SKM-1 (cell line): ENCODE measurements around the gene AP1G1.
"Not testable (repeated sequence)": the region's sequence is repeated elsewhere in the genome, so short reads cannot be mapped to it uniquely, and the experiment has no call there.

Experiments used
- DNase-seq: peaks from one replicate; lab custom pipeline; 2025; ENCODE audit not compliant: unreplicated experiment; lab: John Stamatoyannopoulos, UW

AP1G1 gene

DNA sequence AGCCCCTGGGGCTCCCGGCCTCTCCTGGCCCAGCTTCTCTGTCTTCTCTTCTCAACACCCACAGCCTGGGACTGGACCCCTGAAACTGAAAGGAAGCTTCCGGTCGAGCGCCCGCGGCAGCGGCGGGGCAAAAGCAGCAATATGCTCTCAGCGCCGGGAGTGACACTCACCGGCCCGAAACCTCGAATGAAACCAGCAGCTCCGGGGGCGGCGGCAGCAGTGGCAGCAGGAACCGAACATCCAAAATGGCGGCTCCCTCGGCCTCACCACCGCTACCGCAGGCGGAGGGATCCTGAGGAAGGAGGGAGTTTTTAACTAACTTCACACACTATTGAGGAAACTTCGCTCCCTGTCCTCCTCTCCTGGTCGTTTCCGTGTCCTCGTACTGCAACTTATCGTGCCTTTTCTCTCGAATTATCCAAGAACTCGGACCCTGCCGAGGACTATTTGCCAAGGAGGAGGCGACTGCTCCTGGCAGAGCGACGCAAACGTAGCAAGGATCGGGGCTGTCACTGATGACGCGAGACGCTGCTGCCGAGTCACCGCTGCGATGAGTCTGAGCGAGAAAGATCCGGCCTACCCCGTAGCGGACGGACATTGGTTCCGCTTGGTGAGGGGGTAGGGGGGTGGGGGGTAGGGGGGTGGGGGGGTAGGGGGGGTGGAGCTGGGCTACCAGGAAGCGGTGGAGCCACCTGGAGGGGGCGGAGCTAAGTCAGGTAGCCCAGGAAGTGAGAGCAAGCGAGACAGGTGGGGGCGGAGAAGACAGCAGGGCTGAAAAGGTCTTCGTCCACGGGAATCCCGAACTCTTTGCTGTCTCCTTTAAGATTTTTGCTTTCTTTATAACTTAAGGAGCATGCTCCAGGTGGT lies at the start of gene AP1G1:
Gene AP1G1 (minus strand): TSS at position 242 of the 867 bp plus-strand sequence. CDS start 19,355 bp downstream, outside the sequence.
- DNase-seq: peak; percentile 92

DNA sequence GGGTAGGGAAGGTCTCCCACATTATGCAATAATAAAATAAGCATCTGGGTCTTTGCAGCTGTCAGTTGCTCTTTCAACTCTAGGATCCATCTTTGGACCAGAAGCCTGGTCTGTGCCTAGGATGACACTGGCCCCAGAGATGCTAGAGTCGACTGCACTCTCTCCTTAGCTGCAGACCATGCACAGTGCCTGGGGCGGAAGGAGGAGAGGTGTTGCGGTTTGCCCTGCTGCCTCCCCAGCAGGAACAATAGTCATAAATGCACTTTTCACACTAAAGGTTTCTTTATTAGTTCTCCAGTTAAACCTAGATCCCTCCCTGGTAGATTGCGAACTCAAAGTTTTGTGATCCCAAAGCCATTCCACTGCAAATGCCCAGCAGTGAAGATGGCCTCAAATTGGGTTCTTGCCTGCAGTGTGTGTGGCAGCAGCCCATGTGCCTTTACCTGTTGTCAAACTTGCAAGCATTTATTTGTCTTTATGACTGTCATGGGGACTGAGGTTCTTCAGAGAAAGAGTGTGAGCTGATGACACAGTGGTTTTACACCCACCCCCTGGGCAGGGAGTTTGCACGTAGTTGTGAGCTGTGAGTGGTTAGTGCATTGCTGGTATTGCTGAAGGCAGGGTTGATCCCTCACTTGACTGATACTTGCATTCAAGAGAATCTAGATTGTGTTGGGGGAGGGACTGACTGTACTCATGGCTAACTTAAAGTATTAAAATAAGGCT lies 47.5 kb upstream of the AP1G1 start:
- no peak for DNase-seq

DNA sequence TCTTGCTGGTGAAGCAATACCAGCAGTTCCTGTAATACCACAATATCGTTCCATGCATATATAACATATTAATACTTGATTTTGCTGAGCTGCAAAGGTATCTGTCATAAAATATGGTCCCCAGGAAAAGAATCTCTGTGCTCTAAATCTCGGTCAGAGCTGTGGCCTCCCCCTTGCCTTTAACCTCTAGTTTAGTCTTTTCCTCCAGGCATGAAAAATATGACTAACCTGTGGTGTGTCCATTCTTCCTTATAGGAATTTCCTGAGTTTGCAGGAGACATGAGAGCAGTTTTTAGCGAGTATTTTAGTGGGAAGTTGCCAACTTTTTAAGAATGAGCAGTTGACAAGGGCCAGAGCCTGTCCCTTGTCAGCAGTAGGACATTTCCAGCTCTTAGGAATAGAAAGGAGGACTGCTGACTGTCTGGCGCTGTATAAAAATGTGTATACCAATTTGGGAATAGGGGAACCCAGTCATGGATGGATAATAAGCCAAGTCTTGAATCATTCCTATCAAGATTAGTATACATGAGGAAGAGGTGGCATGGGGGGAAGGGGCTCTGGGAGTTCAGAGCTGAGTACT lies 45.8 kb upstream of the AP1G1 start:
- no peak for DNase-seq

DNA sequence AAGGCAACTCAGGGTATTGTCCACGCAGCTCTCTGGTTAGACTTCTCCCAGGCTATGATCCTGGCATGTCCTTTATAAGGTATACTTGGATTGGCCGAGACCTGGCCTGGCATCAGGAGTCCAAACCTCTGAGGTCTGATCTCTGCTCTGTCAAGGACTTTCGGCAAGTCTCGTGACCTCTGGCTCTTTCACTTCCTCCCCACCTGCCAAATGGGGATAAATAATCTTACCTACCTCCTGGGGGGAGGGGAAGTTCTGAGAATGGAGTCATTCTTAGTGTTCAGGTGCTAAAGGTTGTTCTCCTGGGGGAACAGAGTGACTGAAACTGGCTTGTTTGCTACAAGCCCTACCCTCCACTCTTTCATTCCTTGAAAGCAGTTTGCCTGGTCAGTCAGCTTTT lies 44.8 kb upstream of the AP1G1 start:
- no peak for DNase-seq

- no peak for DNase-seq
Measured at GRCh38 chr16:71852561-71852960, 43.9 kb upstream of the AP1G1 start.

DNA sequence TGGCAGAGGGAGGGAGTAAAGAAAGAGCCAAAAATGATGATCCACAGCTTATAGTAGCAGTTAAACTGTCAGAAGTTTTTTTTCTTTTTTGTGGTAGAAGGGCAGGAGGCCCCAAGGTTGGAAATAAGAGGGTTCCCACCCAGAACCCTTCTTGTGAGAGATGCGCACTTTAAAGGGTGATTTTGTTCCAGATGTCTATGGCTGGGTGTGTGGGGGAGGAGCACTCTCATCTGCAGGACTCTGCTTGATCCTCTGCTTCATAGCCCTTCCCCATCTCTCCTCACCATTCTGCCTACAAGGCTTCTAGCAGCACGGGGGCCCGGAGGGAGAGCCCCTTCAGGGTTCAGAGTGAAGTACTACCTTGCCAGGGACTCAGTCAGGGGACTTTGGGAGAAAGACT lies 43.5 kb upstream of the AP1G1 start:
- no peak for DNase-seq

DNA sequence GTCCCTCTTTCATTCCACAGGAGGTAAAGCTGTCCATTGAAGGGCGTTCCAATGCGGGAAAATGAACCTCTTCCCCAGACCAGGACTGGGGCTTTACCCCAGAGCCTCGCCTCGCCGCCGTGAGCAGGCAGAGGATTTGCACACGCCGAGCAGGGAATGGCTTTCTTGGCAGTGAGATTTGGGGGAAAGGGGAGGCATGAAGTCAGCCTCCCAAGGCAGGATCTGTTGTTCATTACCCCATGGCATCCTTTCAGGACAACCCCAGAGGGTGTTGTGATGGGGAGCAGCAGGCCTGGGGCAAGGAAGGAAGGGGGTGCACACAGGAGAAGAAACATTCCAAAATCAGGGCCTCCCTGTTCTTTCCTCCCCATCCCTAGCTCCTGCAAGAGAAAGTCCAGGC lies 43.1 kb upstream of the AP1G1 start:
- no peak for DNase-seq

- DNase-seq: no peak
Measured at GRCh38 chr16:71848622-71849021, 40.0 kb upstream of the AP1G1 start.

GRCh38 chr16:71847096-71847495 lies 38.5 kb upstream of the AP1G1 start:
- no peak for DNase-seq

GRCh38 chr16:71846431-71846830 lies 37.8 kb upstream of the AP1G1 start:
- no peak for DNase-seq

- DNase-seq: peak; percentile 86
Measured at GRCh38 chr16:71845639-71846430, 37.2 kb upstream of the AP1G1 start, which contains the start of gene ATXN1L. Gene ATXN1L, plus strand, starts transcription at chr16:71845976. Its CDS starts 3,765 bp downstream, at chr16:71849741.

DNA sequence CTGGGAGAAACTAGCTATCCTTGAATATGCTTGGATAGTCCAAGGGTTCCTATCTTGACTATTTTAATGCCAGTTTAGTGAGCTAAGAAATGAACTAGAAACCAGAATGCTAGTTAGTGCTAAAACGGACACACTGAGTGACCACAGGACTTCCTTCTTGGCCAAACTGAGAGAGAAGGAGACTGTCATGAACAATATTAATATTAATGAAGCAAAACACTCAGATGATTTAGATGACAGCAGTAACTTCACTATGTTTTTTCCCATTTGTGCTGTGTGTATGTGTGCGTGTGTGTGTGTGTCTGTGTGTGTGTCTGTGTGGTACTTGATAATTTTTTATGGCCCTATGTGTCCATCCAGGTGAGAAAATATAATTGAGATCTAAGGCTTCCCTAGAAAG lies 34.9 kb upstream of the AP1G1 start:
- no peak for DNase-seq

DNA sequence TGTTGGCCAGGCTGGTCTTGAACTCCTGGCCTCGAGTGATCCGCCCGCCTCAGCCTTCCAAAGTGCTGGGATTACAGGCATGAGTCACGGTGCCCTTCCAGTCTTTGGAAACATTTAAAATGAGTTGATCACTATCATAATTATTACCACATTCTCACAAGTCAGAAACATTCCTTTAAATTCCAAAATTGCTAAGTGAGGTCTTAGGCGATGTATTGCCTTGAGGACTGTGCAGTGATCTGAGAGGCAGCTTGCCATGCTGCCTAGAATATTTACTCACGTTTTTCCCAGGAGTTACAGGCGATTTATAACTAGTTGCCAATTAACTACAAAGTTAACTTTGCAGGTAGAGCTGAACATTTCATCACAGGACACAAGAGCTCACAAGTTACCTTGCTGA lies 31.4 kb upstream of the AP1G1 start:
- no peak for DNase-seq

DNA sequence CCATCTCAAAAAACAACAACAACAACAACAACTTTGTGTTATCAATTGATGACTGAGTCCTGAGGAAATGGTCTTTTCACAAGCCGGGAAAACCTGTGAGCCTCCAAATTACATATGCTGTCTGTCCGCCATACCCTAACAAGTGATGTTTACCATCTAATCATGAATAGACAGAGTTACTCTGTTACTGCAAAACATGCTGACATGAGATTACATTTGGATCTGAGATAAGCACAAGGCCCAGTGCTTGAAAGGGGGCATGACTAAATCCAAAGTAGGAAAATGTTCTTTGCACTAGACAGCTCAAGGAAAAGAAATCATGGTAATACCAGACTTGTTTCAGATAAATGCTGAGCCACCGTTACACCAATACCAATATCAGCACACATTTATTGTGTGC lies 28.5 kb upstream of the AP1G1 start:
- no peak for DNase-seq

GRCh38 chr16:71834291-71834690 lies 25.7 kb upstream of the AP1G1 start:
- DNase-seq: no peak

GRCh38 chr16:71832112-71832511 lies 23.5 kb upstream of the AP1G1 start:
- DNase-seq: not testable (repeated sequence)

- not testable (repeated sequence) for DNase-seq
Measured at GRCh38 chr16:71831698-71832097, 23.1 kb upstream of the AP1G1 start.

DNA sequence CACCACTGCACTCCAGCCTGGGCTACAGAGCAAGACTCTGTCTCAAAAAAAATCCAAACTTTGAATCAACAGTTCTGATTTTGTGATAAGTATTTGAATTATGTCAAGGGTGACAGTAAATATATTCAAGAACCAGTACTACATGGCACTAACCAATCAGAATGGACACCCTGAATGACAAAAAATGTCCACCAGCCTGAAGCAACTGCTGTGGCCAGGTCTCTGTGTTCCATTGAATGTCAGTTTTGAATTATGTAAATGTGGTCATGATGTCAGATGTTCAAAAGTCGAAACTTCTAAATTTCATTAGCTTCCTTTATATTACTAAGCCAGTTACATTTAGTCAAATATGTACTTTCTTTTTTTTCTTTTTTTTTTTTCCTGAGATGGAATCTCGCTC lies 21.7 kb upstream of the AP1G1 start:
- no peak for DNase-seq

GRCh38 chr16:71826533-71827017 lies 17.9 kb upstream of the AP1G1 start:
- no peak for DNase-seq

DNA sequence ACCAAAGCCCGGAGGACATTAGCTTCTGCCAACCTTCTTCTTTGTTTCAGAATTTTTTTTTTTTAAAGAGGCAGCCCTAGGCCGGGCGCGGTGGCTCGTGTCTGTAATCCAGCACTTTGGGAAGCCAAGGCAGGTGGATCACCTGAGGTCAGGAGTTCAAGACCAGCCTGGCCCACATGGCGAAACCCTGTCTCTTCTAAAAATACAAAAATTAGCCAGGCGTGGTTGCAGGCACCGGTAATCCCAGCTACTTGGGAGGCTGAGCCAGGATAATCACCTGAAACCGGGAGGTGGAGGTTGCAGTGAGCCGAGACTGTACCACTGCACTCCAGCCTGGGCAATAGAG lies 8.5 kb upstream of the AP1G1 start:
- DNase-seq: not testable (repeated sequence)

DNA sequence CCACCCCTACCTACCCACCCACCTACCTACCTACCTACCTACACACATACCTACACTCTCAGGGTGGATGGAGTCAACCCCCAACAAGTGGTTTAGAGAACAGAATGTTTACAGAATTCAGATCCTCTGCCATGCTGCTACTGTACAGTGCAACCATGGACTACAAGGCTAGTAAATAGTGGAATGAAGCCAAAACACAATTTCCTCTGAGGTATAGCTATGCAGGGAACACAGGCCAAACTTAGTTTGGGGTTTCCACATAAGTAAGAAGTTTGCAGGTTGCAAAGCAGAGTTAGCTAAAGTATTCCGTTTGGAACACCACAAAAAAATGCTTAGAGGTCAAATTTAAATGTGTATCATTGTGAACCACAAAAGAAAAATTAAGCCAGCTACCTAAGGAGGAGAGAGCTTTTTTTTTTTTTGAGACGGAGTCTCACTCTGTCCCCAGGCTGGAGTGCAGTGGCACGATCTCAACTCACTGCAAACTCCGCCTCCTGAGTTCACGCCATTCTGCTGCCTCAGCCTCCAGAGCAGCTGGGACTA lies 2.7 kb upstream of the AP1G1 start:
- DNase-seq: no peak
